Neural cell (in vitro differentiated cells): ENCODE results near the gene COL2A1. TPM values are rescaled to one million over a fixed set of nuclear protein-coding genes. Genes with fewer than 3 reads are reported as not detected.

Experiments used
- H2AFZ ChIP-seq: fragments of 200-600, 300-800 bp; sonication (generic), shearing (Covaris generic); 2 replicates; pipeline ENCODE4 v1.6.0; 2014; ENCODE audit warnings: low read depth, mild to moderate bottlenecking, antibody characterized with exemption, low read length, moderate library complexity
- H3F3A ChIP-seq: fragments of 200-600 bp; shearing (Covaris generic); 2 replicates; pipeline ENCODE4 v1.6.1; 2016; ENCODE audit warnings: mild to moderate bottlenecking, moderate library complexity, mixed read lengths, antibody characterized with exemption, low read length; ENCODE audit not compliant: insufficient read depth, poor library complexity, severe bottlenecking
- H3K27ac ChIP-seq: fragments of 200-600, 300-800 bp; sonication (generic), shearing (Covaris generic); 2 replicates; pipeline ENCODE4 v1.5.1; 2014; ENCODE audit warnings: mild to moderate bottlenecking, low read length, moderate library complexity
- H3K27me3 ChIP-seq: fragments of 300-800, 200-600 bp; sonication (generic), shearing (Covaris generic); 2 replicates; pipeline ENCODE4 v1.6.0; 2014; ENCODE audit warnings: mild to moderate bottlenecking, low read depth, low read length, moderate library complexity; ENCODE audit not compliant: insufficient read depth
- H3K36me3 ChIP-seq: fragments of 300-800, 200-600 bp; sonication (generic), shearing (Covaris generic); 2 replicates; pipeline ENCODE4 v1.5.1; 2014; ENCODE audit warnings: mild to moderate bottlenecking, antibody characterized with exemption, low read length, moderate library complexity; ENCODE audit not compliant: insufficient read depth
- H3K4me2 ChIP-seq: fragments of 300-800, 200-600 bp; sonication (generic), shearing (Covaris generic); 2 replicates; pipeline ENCODE4 v1.6.0; 2014; ENCODE audit warnings: mild to moderate bottlenecking, low read length
- H3K4me3 ChIP-seq: fragments of 300-800, 200-600 bp; sonication (generic), shearing (Covaris generic); 2 replicates; pipeline ENCODE4 v1.5.1; 2014; ENCODE audit warnings: mild to moderate bottlenecking, low read length, moderate library complexity
- H3K79me2 ChIP-seq: fragments of 200-600 bp; shearing (Covaris generic); replicated peaks from 2 replicates; pipeline ENCODE4 v1.6.0; 2014; ENCODE audit warnings: mild to moderate bottlenecking, low read length, moderate library complexity; ENCODE audit not compliant: insufficient read depth
- H3K9ac ChIP-seq: fragments of 300-800, 200-600 bp; sonication (generic), shearing (Covaris generic); 2 replicates; pipeline ENCODE4 v1.6.1; 2016; ENCODE audit warnings: mild to moderate bottlenecking, low read length, mixed read lengths
- H3K9me2 ChIP-seq: fragments of 200-600 bp; shearing (Covaris generic); 2 replicates; pipeline ENCODE4 v1.6.1; 2016; ENCODE audit warnings: mild to moderate bottlenecking, low read length, mixed read lengths; ENCODE audit not compliant: insufficient read depth
- H3K9me3 ChIP-seq: fragments of 200-600, 300-800 bp; sonication (generic), shearing (Covaris generic); 2 replicates; pipeline ENCODE4 v1.6.1; 2016; ENCODE audit warnings: mild to moderate bottlenecking, mixed run types, low read length, moderate library complexity, mixed read lengths
- H4K20me1 ChIP-seq: fragments of 200-600 bp; shearing (Covaris generic); 2 replicates; pipeline ENCODE4 v1.6.1; 2016; ENCODE audit warnings: mild to moderate bottlenecking, mixed run types; ENCODE audit not compliant: insufficient read depth
- CTCF ChIP-seq: fragments of 450-650 bp; IDR thresholded peaks from 2 replicates; pipeline ENCODE4 v1.5.1; 2014; ENCODE audit warnings: antibody characterized with exemption, mild to moderate bottlenecking, moderate library complexity; ENCODE audit not compliant: poor library complexity, severe bottlenecking
- EP300 ChIP-seq: fragments of 450-650 bp; conservative IDR thresholded peaks from 2 replicates; pipeline ENCODE4 v1.6.1; 2014; ENCODE audit warnings: antibody characterized with exemption, mild to moderate bottlenecking, moderate library complexity; ENCODE audit not compliant: poor library complexity, severe bottlenecking
- EZH2 ChIP-seq: fragments of 200-600, 300-800 bp; shearing (Covaris generic), sonication (generic); IDR thresholded peaks from 2 replicates; pipeline ENCODE4 v1.6.1; 2014; ENCODE audit warnings: antibody characterized with exemption, low read length, borderline replicate concordance, mild to moderate bottlenecking; ENCODE audit not compliant: insufficient read depth, poor library complexity, severe bottlenecking
- MXI1 ChIP-seq: fragments of 450-650 bp; conservative IDR thresholded peaks from 2 replicates; pipeline ENCODE4 v1.6.1; 2014; ENCODE audit warnings: antibody characterized with exemption, mild to moderate bottlenecking; ENCODE audit not compliant: poor library complexity, severe bottlenecking
- POLR2AphosphoS5 ChIP-seq: IDR thresholded peaks from 2 replicates; pipeline ENCODE4 v1.6.1; 2012
- RAD21 ChIP-seq: fragments of 450-650 bp; conservative IDR thresholded peaks from 2 replicates; pipeline ENCODE4 v1.6.1; 2014; ENCODE audit warnings: antibody characterized with exemption, mild to moderate bottlenecking, moderate library complexity
- REST ChIP-seq: IDR thresholded peaks from 2 replicates; pipeline ENCODE4 v1.6.1; 2012; ENCODE audit warnings: borderline replicate concordance
- SMC3 ChIP-seq: fragments of 450-650 bp; conservative IDR thresholded peaks from 2 replicates; pipeline ENCODE4 v1.6.1; 2014; ENCODE audit warnings: antibody characterized with exemption, mild to moderate bottlenecking, moderate library complexity; ENCODE audit not compliant: poor library complexity
- TAF1 ChIP-seq: IDR thresholded peaks from 2 replicates; pipeline ENCODE4 v1.6.1; 2012; ENCODE audit warnings: low read depth
- polyA plus RNA-seq: library from polyadenylated mRNA; depleted of rRNA; stranded (reverse); fragments of >200 nt; gene quantifications from 2 replicates; pipeline ENCODE4 v1.2.3, GENCODE V29; 2014

COL2A1 gene
- polyA plus RNA-seq, 1 donor from 2014 or later: 1.3 TPM

GRCh38 chr12:47949441-47950341 is 54.6 kb downstream of the COL2A1 start:
- no peak overlapping the region for H3K4me3 ChIP-seq
- H4K20me1 ChIP-seq: no peaks in the 10 kb centered on the region
- no peak overlapping the region for H3K27ac ChIP-seq
- no peaks in the 10 kb centered on the region for H3K27me3 ChIP-seq
- H3F3A ChIP-seq: no peaks in the 10 kb centered on the region
- H3K9ac ChIP-seq: no peak overlapping the region
- H3K36me3 ChIP-seq: no peaks in the 10 kb centered on the region
- no peak overlapping the region for H2AFZ ChIP-seq
- no peaks in the 10 kb centered on the region for H3K9me3 ChIP-seq
- no peak for TF ChIP-seq MXI1
- TF ChIP-seq CTCF: peak; percentile 56
- no peak for TF ChIP-seq TAF1
- peak; percentile 29 for TF ChIP-seq RAD21
- TF ChIP-seq EZH2: no peak
- peak; percentile 35 for TF ChIP-seq SMC3
- no peak overlapping the region for H3K4me2 ChIP-seq
- H3K9me2 ChIP-seq: no peaks in the 10 kb centered on the region
- H3K79me2 ChIP-seq: no peaks in the 10 kb centered on the region

GRCh38 chr12:47947341-47947740 is 56.9 kb downstream of the COL2A1 start:
- H3K9ac ChIP-seq: no peak overlapping the region
- no peaks in the 10 kb centered on the region for H3K36me3 ChIP-seq
- no peaks in the 10 kb centered on the region for H3F3A ChIP-seq
- H2AFZ ChIP-seq: no peak overlapping the region
- no peaks in the 10 kb centered on the region for H3K9me3 ChIP-seq
- H3K4me3 ChIP-seq: no peak overlapping the region
- H3K9me2 ChIP-seq: no peaks in the 10 kb centered on the region
- H3K27me3 ChIP-seq: no peaks in the 10 kb centered on the region
- TF ChIP-seq TAF1 (no peak), SMC3 (no peak), EZH2 (no peak), POLR2AphosphoS5 (no peak), EP300 (no peak), CTCF (no peak), MXI1 (no peak), REST (no peak), RAD21 (no peak)
- H3K4me2 ChIP-seq: no peak overlapping the region
- no peaks in the 10 kb centered on the region for H3K79me2 ChIP-seq
- H3K27ac ChIP-seq: no peak overlapping the region
- no peaks in the 10 kb centered on the region for H4K20me1 ChIP-seq
